Measurements from ENCODE around the gene SH3D19.
A peak's percentile ranks its signal among the peaks of the same experiment; 100 is the strongest.
"Not testable (repeated sequence)": the region's sequence is repeated elsewhere in the genome, so short reads cannot be mapped to it uniquely, and the experiment has no call there.

Gene SH3D19

DNA sequence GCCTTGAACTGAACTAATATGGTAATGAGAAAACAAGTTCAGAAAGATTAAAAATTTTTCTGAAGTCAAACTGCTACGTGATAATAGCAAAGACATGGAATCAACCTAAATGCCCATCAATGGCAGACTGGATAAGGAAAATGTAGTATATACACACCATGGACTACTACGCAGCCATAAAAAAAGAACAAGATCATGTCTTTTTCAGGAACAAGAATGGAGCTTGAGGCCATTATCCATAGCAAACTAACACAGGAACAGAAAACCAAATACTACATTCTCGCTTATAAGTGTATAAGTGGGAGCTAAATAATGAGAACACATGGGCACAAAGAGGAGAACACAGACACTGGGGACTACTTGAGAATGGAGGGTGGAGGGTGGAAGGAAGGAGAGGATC, 230.3 kb downstream of the SH3D19 start:
- DNase-seq (ENCODE audit: low spot score): no peak

DNA sequence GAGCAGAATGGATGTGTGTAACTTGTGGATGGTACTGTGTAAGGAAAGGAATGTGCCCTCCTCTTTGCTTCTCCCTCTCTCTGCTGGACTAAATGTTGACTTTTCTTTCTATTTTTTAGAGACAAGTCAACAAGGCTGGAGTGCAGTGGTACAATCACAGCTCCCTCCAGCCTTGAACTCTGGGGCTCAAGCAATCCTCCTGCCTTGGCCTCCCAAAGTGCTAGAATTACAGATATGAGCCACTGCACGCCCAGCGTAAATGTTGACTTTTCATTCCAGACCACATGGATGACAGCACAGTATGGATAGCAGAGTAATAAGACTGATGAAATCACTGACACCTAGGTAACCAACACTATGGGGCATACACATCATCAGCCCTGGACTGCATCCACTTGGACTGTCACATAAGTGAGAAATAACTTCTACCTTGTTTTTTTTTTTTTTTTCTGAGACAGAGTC, 231.1 kb downstream of the SH3D19 start:
- peak; percentile 23 for DNase-seq (ENCODE audit: low spot score)

GRCh38 chr4:151093203-151093602, 232.2 kb downstream of the SH3D19 start:
- DNase-seq (ENCODE audit: low spot score): no peak

DNA sequence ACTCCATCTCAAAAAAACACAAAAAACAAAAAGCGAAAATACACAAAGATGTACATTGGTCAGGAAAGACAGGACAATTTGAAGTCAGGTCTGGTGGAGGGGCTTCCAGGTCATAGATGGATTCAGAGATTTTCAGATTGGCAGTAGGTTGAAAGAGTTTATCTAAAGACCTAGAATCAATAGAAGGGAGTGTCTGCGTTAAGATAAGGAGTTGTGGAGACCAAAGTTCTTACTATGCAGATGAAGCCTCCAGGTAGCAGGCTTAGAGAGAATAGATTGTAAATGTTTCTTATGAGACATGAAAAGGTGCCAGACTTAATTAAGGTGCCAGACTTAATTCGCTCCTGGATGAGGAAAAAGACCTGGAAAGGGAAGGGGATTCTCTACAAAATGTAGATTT, 232.9 kb downstream of the SH3D19 start:
- no peak for DNase-seq (ENCODE audit: low spot score)

DNA sequence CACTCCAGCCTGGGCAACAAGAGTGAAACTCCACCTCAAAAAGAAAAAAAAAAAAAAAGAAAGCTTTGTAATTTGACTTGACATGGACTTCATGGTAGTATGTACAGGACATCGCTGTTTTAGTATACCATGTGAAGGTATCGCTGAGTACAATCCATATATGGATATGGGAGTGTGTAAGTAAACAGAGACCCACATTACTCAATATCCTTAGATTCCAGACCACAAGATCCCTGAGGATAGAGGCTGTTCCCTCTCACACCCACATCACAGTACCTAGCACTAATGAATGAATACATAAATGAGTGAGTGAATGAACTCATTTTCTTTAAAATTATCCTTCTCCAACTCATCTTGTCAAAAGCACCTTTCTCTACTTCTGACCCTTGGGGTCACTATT, 234.4 kb downstream of the SH3D19 start:
- DNase-seq (ENCODE audit: low spot score): no peak

- DNase-seq (ENCODE audit: low spot score): no peak
Observed at GRCh38 chr4:151087467-151087866, 237.9 kb downstream of the SH3D19 start.

- not testable (repeated sequence) for DNase-seq (ENCODE audit: low spot score)
Observed at GRCh38 chr4:151077978-151078377, 247.4 kb downstream of the SH3D19 start.

GRCh38 chr4:151074416-151074916, 250.9 kb downstream of the SH3D19 start:
- DNase-seq (ENCODE audit: low spot score): no peak
